ENCODE data around the gene SPHK2.
"Not testable (repeated sequence)": the region's sequence is repeated elsewhere in the genome, so short reads cannot be mapped to it uniquely, and the experiment has no call there.

The SPHK2 gene

DNA sequence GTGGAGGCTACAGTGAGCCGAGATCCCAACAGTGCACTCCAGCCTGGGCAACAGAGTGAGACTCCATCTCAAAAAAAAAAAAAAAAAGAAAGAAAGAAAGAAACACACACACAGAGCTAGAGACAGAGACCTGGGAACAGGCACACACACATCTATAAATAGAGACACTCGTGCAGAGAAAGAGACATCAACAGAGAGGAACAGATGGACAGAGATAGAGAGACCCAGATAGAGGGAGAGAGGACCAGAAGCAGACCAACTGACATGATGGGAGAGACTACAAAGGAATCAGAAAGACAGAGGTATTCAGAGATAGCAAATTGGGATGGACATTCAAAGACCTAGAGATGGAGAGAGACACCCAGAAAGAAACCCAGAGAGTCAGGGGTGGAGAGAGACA is 28.8 kb downstream of the SPHK2 start:
- H3K4me1 ChIP-seq (ENCODE audit: control extremely low read depth in 1 of 4, control insufficient read depth in 4 of 4, insufficient read depth in 4 of 4, low read length in 3 of 4) = peaks cover 3 to 35% (median 25%) of the 10 kb centered on the region in 4 experiments
- 100% methylated on average over 1 of the region's 2 CpGs for WGBS (ENCODE audit: insufficient coverage)
- no peaks in the 10 kb centered on the region for H3K36me3 ChIP-seq (ENCODE audit: control insufficient read depth in 4 of 4, insufficient read depth in 4 of 4, low read length in 3 of 4)
- no peak overlapping the region for H3K4me3 ChIP-seq (ENCODE audit: control insufficient read depth in 1 of 7, extremely low read depth in 1 of 7, insufficient read depth in 4 of 7, low read depth in 2 of 7, low read length in 6 of 7)
- POLR2A ChIA-PET = no interaction called here
- H3K9me3 ChIP-seq (ENCODE audit: control extremely low read depth in 1 of 5, control insufficient read depth in 4 of 5, insufficient read depth in 2 of 5, low read depth in 1 of 5, low read length in 4 of 5) = no peaks in the 10 kb centered on the region
- CTCF ChIA-PET = no interaction called here
- no peak for DNase-seq
- H3K27ac ChIP-seq (ENCODE audit: insufficient read depth in 1 of 2, low read depth in 1 of 2, low read length in 2 of 2, poor library complexity in 1 of 2, severe bottlenecking in 2 of 2) = no peak overlapping the region
- no peaks in the 10 kb centered on the region for H3K27me3 ChIP-seq (replicated peaks in 2 of 5; ENCODE audit: control insufficient read depth in 4 of 5, insufficient read depth in 5 of 5, low read length in 4 of 5)

- Histone ChIP-seq H3K4me1 (ENCODE audit: control extremely low read depth in 1 of 4, control insufficient read depth in 4 of 4, insufficient read depth in 4 of 4, low read length in 3 of 4) (peaks cover 3 to 29% (median 11%) of the 10 kb centered on the region in 4 experiments), H3K4me3 (ENCODE audit: control insufficient read depth in 1 of 7, extremely low read depth in 1 of 7, insufficient read depth in 4 of 7, low read depth in 2 of 7, low read length in 6 of 7) (no peak overlapping the region), H3K27ac (ENCODE audit: insufficient read depth in 1 of 2, low read depth in 1 of 2, low read length in 2 of 2, poor library complexity in 1 of 2, severe bottlenecking in 2 of 2) (no peak overlapping the region), H3K27me3 (replicated peaks in 2 of 5; ENCODE audit: control insufficient read depth in 4 of 5, insufficient read depth in 5 of 5, low read length in 4 of 5) (no peaks in the 10 kb centered on the region), H3K9me3 (ENCODE audit: control extremely low read depth in 1 of 5, control insufficient read depth in 4 of 5, insufficient read depth in 2 of 5, low read depth in 1 of 5, low read length in 4 of 5) (no peaks in the 10 kb centered on the region), H3K36me3 (ENCODE audit: control insufficient read depth in 4 of 4, insufficient read depth in 4 of 4, low read length in 3 of 4) (no peaks in the 10 kb centered on the region)
- POLR2A ChIA-PET = interaction anchor here (0.6 kb wide), 1 partner anchor 1674 kb away, joined by 3 read pairs; no protein-coding TSS in a partner anchor
- CTCF ChIA-PET = interaction anchor here (1.3 to 3.9 kb wide), 2 partner anchors 24 to 45 kb away, joined by 3 to 19 read pairs; partner anchors contain the start of gene FUT2
- 89% methylated on average over 9 of the region's 12 CpGs for WGBS (ENCODE audit: insufficient coverage)
- no peak for DNase-seq
Measured at GRCh38 chr19:48650974-48651682, 31.8 kb downstream of the SPHK2 start.

DNA sequence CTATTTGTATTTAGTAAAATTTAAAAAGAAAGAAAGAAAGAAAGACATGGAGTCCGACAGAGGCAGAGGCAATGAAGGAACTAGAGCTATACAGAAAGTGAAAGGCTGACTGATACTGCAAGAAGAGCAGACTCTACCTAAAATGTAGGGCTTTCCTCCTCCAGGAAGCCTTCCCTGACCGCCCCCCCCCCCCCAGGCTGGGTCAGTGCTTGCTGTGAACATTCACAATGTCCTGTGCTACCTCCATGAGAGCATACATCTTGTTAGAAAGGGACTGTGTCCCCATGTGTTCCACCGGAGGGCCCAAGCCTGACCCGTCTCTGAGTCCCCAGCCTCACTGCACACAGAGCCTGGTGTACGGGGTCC is 32.4 kb downstream of the SPHK2 start:
- ChIA-PET CTCF (interaction anchor here (1.3 to 3.9 kb wide), 2 partner anchors 23 to 45 kb away, joined by 3 to 19 read pairs; partner anchors contain the start of gene FUT2), POLR2A (no interaction called here)

GRCh38 chr19:48654299-48655059 is 35.2 kb downstream of the SPHK2 start:
- Histone ChIP-seq H3K27me3 (replicated peaks in 2 of 5; ENCODE audit: control insufficient read depth in 4 of 5, insufficient read depth in 5 of 5, low read length in 4 of 5) (no peaks in the 10 kb centered on the region), H3K36me3 (ENCODE audit: control insufficient read depth in 4 of 4, insufficient read depth in 4 of 4, low read length in 3 of 4) (no peaks in the 10 kb centered on the region), H3K4me3 (ENCODE audit: control insufficient read depth in 1 of 7, extremely low read depth in 1 of 7, insufficient read depth in 4 of 7, low read depth in 2 of 7, low read length in 6 of 7) (no peak overlapping the region), H3K27ac (ENCODE audit: insufficient read depth in 1 of 2, low read depth in 1 of 2, low read length in 2 of 2, poor library complexity in 1 of 2, severe bottlenecking in 2 of 2) (no peak overlapping the region), H3K4me1 (ENCODE audit: control extremely low read depth in 1 of 4, control insufficient read depth in 4 of 4, insufficient read depth in 4 of 4, low read length in 3 of 4) (peaks cover 0 to 21% (median 8%) of the 10 kb centered on the region in 4 experiments), H3K9me3 (ENCODE audit: control extremely low read depth in 1 of 5, control insufficient read depth in 4 of 5, insufficient read depth in 2 of 5, low read depth in 1 of 5, low read length in 4 of 5) (no peaks in the 10 kb centered on the region)
- WGBS (ENCODE audit: insufficient coverage) = 71% methylated on average over 4 of the region's 11 CpGs
- DNase-seq = no peak
- ChIA-PET POLR2A (no interaction called here), CTCF (interaction anchor here (1.8 to 3.9 kb wide), 2 partner anchors 15 to 20 kb away, joined by 4 to 19 read pairs; no protein-coding TSS in a partner anchor)

More for the DNA sequence above, 32.4 kb downstream of the SPHK2 start:
- no peaks in the 10 kb centered on the region for H3K36me3 ChIP-seq (ENCODE audit: control insufficient read depth in 4 of 4, insufficient read depth in 4 of 4, low read length in 3 of 4)
- no peak overlapping the region for H3K27ac ChIP-seq (ENCODE audit: insufficient read depth in 1 of 2, low read depth in 1 of 2, low read length in 2 of 2, poor library complexity in 1 of 2, severe bottlenecking in 2 of 2)
- H3K27me3 ChIP-seq (replicated peaks in 2 of 5; ENCODE audit: control insufficient read depth in 4 of 5, insufficient read depth in 5 of 5, low read length in 4 of 5) = no peaks in the 10 kb centered on the region
- DNase-seq = no peak
- peaks cover 3 to 26% (median 10%) of the 10 kb centered on the region in 4 experiments for H3K4me1 ChIP-seq (ENCODE audit: control extremely low read depth in 1 of 4, control insufficient read depth in 4 of 4, insufficient read depth in 4 of 4, low read length in 3 of 4)
- no peak overlapping the region for H3K4me3 ChIP-seq (ENCODE audit: control insufficient read depth in 1 of 7, extremely low read depth in 1 of 7, insufficient read depth in 4 of 7, low read depth in 2 of 7, low read length in 6 of 7)
- H3K9me3 ChIP-seq (ENCODE audit: control extremely low read depth in 1 of 5, control insufficient read depth in 4 of 5, insufficient read depth in 2 of 5, low read depth in 1 of 5, low read length in 4 of 5) = no peaks in the 10 kb centered on the region
- WGBS (ENCODE audit: insufficient coverage) = 93% methylated on average over 4 of the region's 5 CpGs

- POLR2A ChIA-PET = interaction anchor here (0.6 kb wide), 1 partner anchor 336 kb away, joined by 3 read pairs; the partner anchor contains the start of gene GYS1
- DNase-seq = no peak
- H3K36me3 ChIP-seq (ENCODE audit: control insufficient read depth in 4 of 4, insufficient read depth in 4 of 4, low read length in 3 of 4) = no peaks in the 10 kb centered on the region
- no peaks in the 10 kb centered on the region for H3K9me3 ChIP-seq (ENCODE audit: control extremely low read depth in 1 of 5, control insufficient read depth in 4 of 5, insufficient read depth in 2 of 5, low read depth in 1 of 5, low read length in 4 of 5)
- H3K4me1 ChIP-seq (ENCODE audit: control extremely low read depth in 1 of 4, control insufficient read depth in 4 of 4, insufficient read depth in 4 of 4, low read length in 3 of 4) = peaks cover 0 to 26% (median 15%) of the 10 kb centered on the region in 4 experiments
- no peak overlapping the region for H3K4me3 ChIP-seq (ENCODE audit: control insufficient read depth in 1 of 7, extremely low read depth in 1 of 7, insufficient read depth in 4 of 7, low read depth in 2 of 7, low read length in 6 of 7)
- CTCF ChIA-PET = interaction anchor here (1.1 to 3.7 kb wide), 2 partner anchors 18 to 56 kb away, joined by 3 to 18 read pairs; no protein-coding TSS in a partner anchor
- H3K27me3 ChIP-seq (replicated peaks in 2 of 5; ENCODE audit: control insufficient read depth in 4 of 5, insufficient read depth in 5 of 5, low read length in 4 of 5) = no peaks in the 10 kb centered on the region
- no peak overlapping the region for H3K27ac ChIP-seq (ENCODE audit: insufficient read depth in 1 of 2, low read depth in 1 of 2, low read length in 2 of 2, poor library complexity in 1 of 2, severe bottlenecking in 2 of 2)
- 87% methylated on average over 14 of the region's 16 CpGs for WGBS (ENCODE audit: insufficient coverage)
Measured at GRCh38 chr19:48656840-48657474, 37.7 kb downstream of the SPHK2 start.

- H3K9me3 ChIP-seq (ENCODE audit: control extremely low read depth in 1 of 5, control insufficient read depth in 4 of 5, insufficient read depth in 2 of 5, low read depth in 1 of 5, low read length in 4 of 5); H3K27ac ChIP-seq (ENCODE audit: insufficient read depth in 1 of 2, low read depth in 1 of 2, low read length in 2 of 2, poor library complexity in 1 of 2, severe bottlenecking in 2 of 2); H3K27me3 ChIP-seq (replicated peaks in 2 of 5; ENCODE audit: control insufficient read depth in 4 of 5, insufficient read depth in 5 of 5, low read length in 4 of 5); DNase-seq; H3K4me3 ChIP-seq (ENCODE audit: control insufficient read depth in 1 of 7, extremely low read depth in 1 of 7, insufficient read depth in 4 of 7, low read depth in 2 of 7, low read length in 6 of 7); H3K36me3 ChIP-seq (ENCODE audit: control insufficient read depth in 4 of 4, insufficient read depth in 4 of 4, low read length in 3 of 4): not testable (repeated sequence)
- CTCF ChIA-PET = interaction anchor here (3.7 kb wide), 1 partner anchor 17 kb away, joined by 18 read pairs; no protein-coding TSS in a partner anchor
- 100% methylated on average over 1 of the region's 5 CpGs for WGBS (ENCODE audit: insufficient coverage)
- POLR2A ChIA-PET = interaction anchor here (0.6 kb wide), 1 partner anchor 335 kb away, joined by 3 read pairs; the partner anchor contains the start of gene GYS1
- H3K4me1 ChIP-seq (ENCODE audit: control extremely low read depth in 1 of 4, control insufficient read depth in 4 of 4, insufficient read depth in 4 of 4, low read length in 3 of 4) = peaks cover 0 to 21% (median 14%) of the 10 kb centered on the region in 4 experiments
Measured at GRCh38 chr19:48657828-48658227, 38.5 kb downstream of the SPHK2 start.

All from common myeloid progenitor, CD34-positive (primary cell).